GM12864 (cell line): ENCODE results near the gene USP35.

Source experiments
- DNase-seq: peaks from one replicate; pipeline ENCODE4 v3.0.0-alpha.2; 2011; ENCODE audit warnings: low read depth
- H3K4me3 ChIP-seq: 2 replicates; pipeline ENCODE4 v1.5.1; 2011; ENCODE audit warnings: mild to moderate bottlenecking, low read depth, low read length, control low read depth
- CTCF ChIP-seq: IDR thresholded peaks from 2 replicates; pipeline ENCODE4 v1.5.1; 2011; ENCODE audit warnings: low read depth, mild to moderate bottlenecking, moderate library complexity, low read length, control low read depth, inconsistent platforms; ENCODE audit errors: missing control alignments

Gene USP35

GRCh38 chr11:78202733-78203167, 14.0 kb downstream of the USP35 start:
- H3K4me3 ChIP-seq = no peak overlapping the region
- no peak for DNase-seq
- no peak for TF ChIP-seq CTCF

GRCh38 chr11:78203184-78203583, 14.5 kb downstream of the USP35 start:
- DNase-seq = no peak
- no peak for TF ChIP-seq CTCF
- no peak overlapping the region for H3K4me3 ChIP-seq

DNA sequence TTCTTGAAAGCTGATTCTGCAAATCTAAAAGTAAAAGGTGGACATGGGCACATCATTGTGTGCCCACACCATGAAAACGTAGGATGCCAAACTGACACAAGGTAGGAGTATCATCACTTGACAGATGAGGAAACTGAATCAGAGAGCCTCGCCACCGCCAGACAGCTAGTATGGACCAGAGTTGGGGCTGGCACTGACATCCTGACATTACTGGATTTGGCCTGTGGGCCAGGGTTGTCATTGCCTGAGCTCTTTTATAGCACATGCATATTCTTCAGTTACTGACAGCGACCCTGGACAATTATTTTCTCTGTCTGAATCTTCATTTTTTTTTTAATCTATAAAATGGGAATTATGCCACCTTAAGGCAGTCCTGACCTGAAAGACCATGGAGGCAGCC, 16.5 kb downstream of the USP35 start:
- DNase-seq = no peak
- H3K4me3 ChIP-seq = no peak overlapping the region
- no peak for TF ChIP-seq CTCF

DNA sequence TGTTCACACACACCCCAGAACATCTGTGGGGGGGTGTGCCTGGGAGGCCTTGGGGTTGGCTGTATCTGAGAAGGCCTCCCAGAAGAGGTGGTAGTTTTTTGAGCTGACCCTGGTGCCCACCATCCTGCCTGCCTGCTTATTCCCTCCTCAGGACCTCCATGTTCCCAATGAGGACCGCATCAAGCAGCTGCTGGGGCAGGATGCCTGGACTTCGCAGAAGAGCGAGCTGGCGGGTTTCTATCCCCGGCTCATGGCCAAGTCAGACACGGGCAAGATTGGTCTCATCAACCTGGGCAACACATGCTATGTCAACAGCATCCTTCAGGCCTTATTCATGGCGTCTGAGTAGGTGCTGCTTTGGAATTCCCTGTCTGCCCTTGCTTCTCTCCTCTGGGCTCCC, 17.0 kb downstream of the USP35 start:
- H3K4me3 ChIP-seq = no peak overlapping the region
- TF ChIP-seq CTCF = no peak
- no peak for DNase-seq

GRCh38 chr11:78207532-78208256, 19.0 kb downstream of the USP35 start:
- TF ChIP-seq CTCF = no peak
- no peak for DNase-seq
- H3K4me3 ChIP-seq = no peak overlapping the region

DNA sequence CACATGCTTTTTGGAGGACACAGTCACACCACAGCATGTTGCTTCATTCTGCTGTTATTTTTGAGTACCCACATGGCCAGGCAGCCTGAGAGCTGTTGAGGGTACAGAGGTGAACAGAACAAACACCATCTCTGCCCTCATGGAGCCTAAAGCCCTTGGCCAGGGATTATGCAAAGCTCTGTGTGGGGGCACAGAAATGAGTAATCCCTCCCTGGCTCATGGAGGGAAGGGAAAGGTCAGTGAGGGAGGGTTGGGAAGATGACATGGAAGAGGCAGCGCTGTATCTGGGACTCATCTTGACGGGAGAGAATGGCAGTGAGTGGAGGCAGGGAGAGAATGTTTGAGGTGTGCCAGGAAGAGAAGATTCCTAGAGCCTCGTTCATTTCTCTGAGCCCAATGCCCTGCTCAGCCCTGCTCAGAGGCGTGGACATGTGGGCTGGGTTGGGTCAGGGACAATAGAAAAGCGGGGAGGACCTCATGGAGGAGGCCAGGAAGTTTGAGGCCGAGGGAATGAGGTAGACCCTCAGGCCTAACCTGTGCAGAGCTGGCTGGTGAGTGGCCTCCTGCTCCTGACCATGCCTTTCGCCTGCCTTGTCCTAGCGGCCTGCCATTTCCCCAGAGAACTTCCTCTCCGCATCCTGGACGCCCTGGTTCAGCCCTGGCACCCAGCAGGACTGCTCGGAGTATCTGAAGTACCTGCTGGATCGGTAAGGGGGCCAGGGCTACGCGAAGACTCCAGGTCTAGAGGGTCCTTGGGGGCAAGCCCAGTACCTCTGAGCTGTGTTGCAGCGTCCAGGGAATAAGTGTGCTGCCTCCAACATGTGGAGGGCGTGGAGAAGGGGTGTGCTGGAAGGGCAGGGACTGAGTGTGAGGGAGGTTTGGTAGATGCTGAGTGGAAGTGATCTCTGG, 19.8 kb downstream of the USP35 start:
- H3K4me3 ChIP-seq = no peak overlapping the region
- no peak for DNase-seq
- TF ChIP-seq CTCF = no peak
